HG03196 (cell line): ENCODE results near the gene FBRS.

Experiments
- ATAC-seq: cut with Tn5 transposase; IDR thresholded peaks from one replicate; pipeline ENCODE4 v1.9.1; 2021; ENCODE audit not compliant: unreplicated experiment

The FBRS gene

DNA sequence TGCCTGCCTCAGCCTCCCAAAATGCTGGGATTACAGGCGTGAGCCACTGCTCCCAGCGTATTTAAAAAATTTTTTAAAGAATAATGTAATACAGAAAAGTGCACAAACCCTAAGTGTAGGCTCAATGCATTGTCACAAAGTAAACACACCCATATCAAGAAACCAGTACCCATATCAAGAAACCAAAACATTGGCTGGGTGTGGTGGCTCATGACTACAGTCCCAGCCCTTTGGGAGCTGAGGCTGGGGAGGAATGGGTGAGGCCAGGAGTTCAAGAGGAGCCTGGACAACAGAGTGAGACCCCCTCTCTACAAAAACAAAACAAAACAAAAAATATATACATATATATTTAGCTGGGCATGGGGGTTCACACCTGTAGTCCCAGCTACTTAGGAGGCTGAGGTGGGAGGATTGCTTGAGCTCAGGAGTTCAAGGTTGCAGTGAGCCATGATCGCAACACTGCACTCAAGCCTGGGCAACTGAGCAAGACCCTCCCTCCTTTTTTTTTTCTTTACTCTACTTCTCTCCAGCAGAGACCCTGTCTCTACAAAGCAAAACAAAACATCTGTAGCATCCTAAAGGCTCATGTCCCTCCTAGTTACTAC, 16.8 kb upstream of the FBRS start:
- no peak for ATAC-seq

DNA sequence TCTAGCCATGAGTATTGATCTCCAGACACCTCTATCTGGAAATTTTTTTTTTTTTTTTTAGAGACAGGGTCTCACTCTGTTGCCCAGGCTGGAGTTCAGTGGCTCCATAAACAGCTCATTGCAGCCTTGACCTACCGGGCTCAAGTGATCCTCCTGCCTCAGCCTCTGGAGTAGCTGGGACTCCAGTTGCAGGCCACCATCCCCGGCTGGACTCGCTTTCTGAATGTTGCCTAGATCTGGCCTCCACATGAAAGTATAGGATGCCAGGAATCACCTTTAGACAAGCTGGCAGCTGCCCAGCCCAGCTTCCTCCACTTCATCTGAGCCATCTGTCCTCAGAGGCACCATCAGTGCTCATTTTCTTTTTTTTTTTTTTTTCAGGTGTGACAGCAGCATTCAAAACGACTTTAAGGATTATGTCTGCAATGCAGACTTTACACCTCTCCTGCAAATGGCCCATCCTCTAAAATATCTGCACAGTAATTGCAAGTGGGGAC, 13.8 kb upstream of the FBRS start:
- ATAC-seq, result no peak

- no peak for ATAC-seq
Observed at GRCh38 chr16:30645727-30646126, 12.5 kb upstream of the FBRS start.

GRCh38 chr16:30647274-30647571, 11.0 kb upstream of the FBRS start:
- ATAC-seq, result no peak

DNA sequence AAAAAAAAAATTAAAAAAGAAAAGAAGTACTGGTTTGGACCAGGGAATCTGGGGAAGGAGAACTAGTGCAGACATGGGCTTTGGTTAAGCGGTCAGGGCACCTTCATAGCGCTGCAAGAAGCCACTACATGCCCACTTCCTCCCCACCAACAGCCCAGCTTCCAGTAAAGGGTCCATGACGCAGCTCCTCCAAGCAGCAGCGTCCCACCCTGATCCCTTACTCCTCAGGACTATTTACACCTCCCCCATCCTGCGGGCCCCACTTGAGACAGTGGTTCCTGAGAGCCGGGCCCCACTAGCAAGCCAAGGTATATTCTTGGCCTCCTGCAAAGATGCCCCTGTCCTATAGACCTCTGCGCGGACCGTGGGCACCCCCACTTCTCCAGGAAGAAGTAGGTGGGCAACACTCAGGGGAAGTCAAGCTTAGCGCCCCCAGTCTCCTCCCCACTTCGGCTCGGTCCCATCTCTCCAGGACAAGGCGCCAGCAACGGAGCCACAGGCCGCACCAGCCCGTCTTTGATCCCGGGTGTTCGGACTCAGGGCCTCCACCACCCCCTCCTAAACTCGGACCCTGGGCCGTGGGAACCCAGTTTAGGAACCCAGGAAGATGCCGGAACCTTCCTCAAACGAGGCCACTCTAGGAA, 8.4 kb upstream of the FBRS start:
- ATAC-seq, result no peak

DNA sequence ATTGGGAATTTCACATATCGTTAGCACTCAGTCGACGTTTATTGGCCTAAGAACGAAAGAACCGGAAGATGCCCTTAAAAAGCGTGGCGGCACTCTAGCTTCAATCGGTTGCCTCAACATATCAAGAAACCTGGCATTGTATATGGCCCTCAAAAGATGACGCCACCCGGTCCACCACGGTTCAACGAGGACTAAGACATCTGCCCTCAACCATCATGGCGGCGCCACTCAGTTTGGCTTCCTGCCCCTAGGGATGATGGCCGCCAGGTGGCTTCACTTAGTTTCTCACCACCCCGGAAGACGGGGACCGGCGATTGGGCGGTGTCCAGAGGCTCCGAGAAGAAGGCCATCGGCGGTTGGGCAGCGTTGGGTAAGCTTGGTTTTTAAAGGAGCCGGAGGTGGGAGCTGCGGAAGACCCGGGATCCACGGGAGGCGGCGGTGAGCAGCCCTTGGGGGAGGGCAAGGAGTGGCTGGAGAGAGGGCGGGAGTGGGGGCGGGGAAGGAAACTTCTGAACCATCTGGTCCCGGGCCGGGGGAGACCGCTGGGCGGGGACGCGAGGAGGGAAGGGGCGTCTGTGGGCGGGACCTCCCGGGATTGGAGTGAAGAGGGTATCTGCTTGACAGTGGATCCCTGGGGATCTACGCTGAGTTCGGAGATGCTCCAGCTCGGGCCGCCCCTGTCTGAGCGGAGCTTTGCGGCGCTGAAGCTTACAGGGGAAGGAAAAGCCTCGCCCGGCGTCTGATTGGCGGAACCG, 7.7 kb upstream of the FBRS start, which contains the start of gene PRR14:
Gene PRR14, plus strand, starts transcription at position 592 of the 755 bp plus-strand sequence. CDS start 686 bp downstream, outside the sequence.
- ATAC-seq, result peak; percentile 74

DNA sequence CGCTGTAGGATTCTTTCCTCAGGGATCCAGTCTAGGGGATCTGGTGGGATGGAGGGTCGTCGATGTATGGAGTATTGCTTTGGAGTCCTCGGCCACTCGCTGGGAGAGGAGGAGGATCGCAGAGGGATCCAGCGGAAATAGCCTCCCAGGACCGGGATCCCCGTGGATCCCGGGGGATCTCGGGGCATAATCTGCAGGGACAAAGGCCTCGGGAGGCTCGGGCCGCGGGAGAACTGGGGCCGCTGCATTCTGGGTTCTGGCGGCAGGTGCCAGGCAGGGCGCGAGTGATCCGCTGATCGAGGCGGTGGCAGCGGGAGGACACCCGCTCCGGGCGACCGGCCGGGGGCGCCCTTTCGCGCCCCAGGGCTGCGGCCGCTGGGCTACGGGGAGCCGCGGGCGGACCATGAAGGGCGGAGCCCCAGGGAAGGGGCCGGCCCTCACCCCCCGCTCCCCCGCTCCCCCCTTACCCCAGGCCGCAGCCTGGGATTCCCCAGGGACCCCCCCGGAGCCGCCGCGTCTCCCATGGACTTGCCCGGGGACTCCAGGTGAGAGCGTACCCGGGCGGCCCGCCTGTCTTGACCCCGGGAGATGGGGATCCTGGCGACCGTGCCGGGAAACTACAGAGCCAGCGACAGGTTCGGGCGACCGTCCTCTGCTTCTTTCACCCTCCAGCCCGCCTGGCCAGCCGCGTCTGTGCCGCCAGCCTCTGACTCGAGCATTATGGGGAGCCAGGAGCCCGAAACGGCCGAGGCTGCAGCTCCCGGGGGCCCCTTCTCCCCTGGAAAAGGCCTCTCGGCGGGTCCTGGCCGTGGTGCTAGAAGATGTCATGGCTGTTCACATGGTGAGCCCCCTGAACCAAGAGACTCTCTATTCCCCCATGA, 6.9 kb upstream of the FBRS start:
- peak; percentile 47 for ATAC-seq

- no peak for ATAC-seq
Observed at GRCh38 chr16:30652005-30652296, 6.3 kb upstream of the FBRS start.

- no peak for ATAC-seq
Observed at GRCh38 chr16:30652718-30653117, 5.5 kb upstream of the FBRS start.

GRCh38 chr16:30654856-30655255, 3.4 kb upstream of the FBRS start:
- no peak for ATAC-seq

- no peak for ATAC-seq
Observed at GRCh38 chr16:30655815-30656347, 2.4 kb upstream of the FBRS start.

GRCh38 chr16:30656388-30656787, 1.8 kb upstream of the FBRS start:
- ATAC-seq, result no peak

DNA sequence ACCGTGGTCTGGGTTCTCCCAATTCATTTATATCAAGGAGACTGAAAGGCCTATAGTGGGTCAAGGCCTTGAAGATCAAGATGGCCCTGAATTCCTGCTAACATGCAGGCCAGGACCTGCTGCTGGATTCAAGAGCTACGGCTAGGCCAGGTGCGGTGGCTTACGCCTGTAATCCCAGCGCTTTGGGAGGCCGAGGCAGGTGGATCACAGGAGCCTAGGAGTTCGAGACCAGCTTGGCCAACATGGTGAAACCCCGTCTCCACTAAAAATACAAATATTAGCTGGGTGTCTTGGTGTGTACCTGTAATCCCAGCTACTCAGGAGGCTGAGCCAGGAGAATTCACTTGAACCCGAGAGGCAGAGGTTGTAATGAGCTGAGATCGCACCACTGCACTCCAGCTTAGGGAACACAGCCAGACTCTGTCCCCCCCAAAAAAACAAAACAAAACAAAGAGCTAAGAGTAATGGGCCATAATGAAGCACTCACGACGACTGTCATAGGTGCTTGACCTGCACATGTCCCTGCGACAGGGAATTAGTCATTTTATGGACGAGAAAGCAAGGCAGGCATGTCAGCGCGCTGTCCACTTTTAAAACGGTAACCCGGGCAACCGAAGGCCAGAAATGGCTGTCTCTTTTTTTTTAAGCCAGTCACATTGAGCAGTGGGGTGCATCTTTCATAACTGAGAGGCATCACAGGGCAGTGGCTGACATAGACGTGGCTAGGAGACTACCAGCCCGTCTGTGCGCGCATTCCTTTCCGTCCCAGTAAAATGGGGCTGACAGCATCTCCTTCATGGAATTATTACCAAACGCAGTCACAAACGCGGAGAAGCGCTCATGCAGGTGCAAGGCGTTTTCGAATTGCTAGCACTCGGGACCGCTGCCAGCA, 1.0 kb upstream of the FBRS start:
- ATAC-seq, result no peak

- peak; percentile 24 for ATAC-seq
Observed at GRCh38 chr16:30658731-30659506, 688 bp downstream of the FBRS start.

DNA sequence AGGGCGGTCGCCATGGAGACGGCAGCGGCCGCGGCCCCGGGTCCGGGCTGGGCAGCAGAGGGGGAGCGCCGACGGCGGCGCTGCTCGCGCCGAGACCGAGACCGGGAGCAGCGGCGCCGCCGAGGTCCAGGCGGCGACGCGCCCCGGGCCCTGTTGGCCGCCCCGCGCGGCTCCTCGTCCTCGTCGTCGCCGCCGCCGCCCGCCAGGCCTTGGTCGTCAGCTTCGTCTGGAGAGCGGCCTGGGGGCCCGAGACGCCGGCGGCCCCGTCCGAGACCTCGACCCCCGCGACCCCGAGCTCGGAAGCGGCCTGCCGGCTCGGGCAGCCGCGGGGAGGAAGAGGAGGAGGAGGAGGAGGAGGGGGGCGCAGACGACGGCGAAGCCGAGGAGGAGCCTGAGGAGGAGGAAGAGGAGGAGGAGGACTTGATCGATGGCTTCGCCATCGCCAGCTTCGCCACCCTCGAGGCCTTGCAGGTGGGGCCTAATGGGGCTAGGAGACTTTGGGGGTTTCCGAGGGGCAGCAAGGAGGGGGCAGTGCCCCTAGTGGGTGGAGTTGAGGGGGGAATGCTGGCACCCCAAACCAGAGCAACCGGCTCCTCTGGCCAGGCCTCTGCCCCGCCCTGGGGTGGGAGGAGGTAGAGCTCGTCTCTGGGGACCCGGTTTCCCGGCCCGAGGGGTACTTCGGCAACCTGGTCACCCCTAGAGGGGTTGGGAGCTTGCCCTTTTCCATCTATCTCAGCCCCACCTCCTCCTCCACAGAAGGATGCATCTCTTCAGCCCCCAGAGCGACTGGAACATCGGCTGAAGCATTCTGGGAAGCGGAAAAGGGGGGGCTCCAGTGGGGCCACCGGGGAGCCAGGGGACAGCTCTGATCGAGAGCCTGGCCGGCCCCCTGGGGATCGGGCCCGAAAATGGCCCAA, 1.5 kb downstream of the FBRS start:
- no peak for ATAC-seq

DNA sequence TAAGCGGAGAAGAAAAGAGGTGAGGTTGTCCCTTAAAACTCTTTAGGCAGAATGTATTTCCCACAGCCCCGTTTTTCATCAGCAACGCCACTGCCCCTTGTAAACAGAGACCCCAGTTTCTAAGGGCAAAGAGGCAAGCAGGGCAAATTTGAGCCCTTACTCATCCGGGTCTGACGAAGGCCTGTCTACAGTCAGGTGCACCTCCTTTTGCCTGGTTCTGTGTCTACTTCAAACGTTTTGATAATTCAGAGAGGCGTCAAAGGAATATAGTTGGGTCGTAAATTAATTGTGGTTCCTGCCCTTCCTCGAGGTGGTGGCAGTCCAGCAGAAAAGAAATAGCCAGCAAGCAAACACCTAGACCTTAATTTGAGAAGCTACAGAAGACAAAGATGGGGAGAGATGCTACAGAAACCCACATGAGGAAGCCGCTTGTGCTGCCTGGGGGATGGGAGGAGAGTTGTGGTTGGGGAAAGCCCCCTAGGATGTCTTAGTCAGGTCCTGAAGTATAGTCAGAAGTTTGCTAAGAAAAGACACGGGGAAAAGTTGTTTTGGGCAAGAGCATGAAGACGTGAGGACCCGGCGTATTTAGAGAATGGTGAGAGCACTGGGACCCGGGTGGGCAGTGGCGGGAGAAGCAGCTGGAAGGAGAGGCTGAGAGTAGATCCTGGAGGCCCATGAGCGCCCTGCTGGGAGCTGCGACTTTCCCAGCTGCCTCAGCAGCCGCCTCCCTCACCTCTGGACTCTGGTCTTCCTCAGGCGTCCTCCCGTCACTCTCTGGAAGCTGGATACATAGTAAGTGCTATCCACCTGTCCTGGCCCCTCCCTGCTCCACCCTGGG, 2.4 kb downstream of the FBRS start:
- no peak for ATAC-seq

DNA sequence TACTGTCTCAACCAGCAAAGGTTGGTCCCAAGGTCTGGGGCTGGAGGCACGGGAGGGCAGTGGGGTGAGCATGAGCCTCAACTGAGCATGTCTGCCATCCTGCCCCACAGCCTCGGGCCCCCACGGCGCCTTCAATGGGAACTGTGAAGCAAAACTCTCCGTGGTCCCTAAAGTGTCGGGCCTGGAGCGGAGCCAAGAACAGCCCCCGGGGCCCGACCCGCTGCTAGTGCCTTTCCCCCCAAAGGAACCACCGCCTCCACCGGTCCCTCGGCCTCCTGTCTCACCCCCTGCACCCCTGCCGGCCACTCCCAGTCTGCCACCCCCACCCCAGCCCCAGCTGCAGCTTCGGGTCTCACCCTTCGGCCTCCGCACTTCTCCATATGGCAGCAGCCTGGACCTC, 4.2 kb downstream of the FBRS start:
- ATAC-seq, result no peak
